HepG2 (cell line): Measurements from ENCODE around the gene ITGAE. TPM values are rescaled to one million over a fixed set of nuclear protein-coding genes. Genes with fewer than 3 reads are reported as not detected.

Experiments used
- ARNT ChIP-seq: fragments of 450-650 bp; IDR thresholded peaks from 2 replicates; pipeline ENCODE4 v1.6.1; 2017
- CENPT ChIP-seq: sonication (generic); formaldehyde crosslinking; IDR thresholded peaks from 2 replicates; pipeline ENCODE4 v1.8.0; 2022; ENCODE audit warnings: low read depth, mild to moderate bottlenecking, moderate library complexity, missing genetic modification reagents
- DMAP1 ChIP-seq: IDR thresholded peaks from 2 replicates; pipeline ENCODE4 v1.6.1; 2016
- JUND ChIP-seq: sonication (generic); formaldehyde crosslinking; IDR thresholded peaks from 2 replicates; pipeline ENCODE4 v1.8.0; 2022; ENCODE audit warnings: mild to moderate bottlenecking, missing genetic modification reagents
- MED13 ChIP-seq: sonication (generic); formaldehyde crosslinking; IDR thresholded peaks from 2 replicates; pipeline ENCODE4 v1.5.0; 2020; ENCODE audit warnings: missing genetic modification reagents
- PHF20 ChIP-seq: sonication (generic); formaldehyde crosslinking; IDR thresholded peaks from 2 replicates; pipeline ENCODE4 v1.5.0; 2020; ENCODE audit warnings: mild to moderate bottlenecking, missing genetic modification reagents
- RXRB ChIP-seq: IDR thresholded peaks from 2 replicates; pipeline ENCODE4 v1.6.1; 2016; ENCODE audit warnings: borderline replicate concordance, missing genetic modification reagents, missing compliant biosample characterization
- SATB2 ChIP-seq: sonication (generic); formaldehyde crosslinking; IDR thresholded peaks from 2 replicates; pipeline ENCODE4 v1.5.0; 2020; ENCODE audit warnings: missing genetic modification reagents
- SMAD3 ChIP-seq: sonication (generic); formaldehyde crosslinking; IDR thresholded peaks from 2 replicates; pipeline ENCODE4 v1.4.0; 2020; ENCODE audit warnings: missing genetic modification reagents
- SRY ChIP-seq: sonication (generic); formaldehyde crosslinking; IDR thresholded peaks from 2 replicates; pipeline ENCODE4 v1.8.0; 2022; ENCODE audit warnings: mild to moderate bottlenecking, missing genetic modification reagents
- STAG1 ChIP-seq: sonication (generic); formaldehyde crosslinking; IDR thresholded peaks from 2 replicates; pipeline ENCODE4 v1.4.0; 2020; ENCODE audit warnings: missing genetic modification reagents
- TCF7L2 ChIP-seq: IDR thresholded peaks from 2 replicates; pipeline ENCODE4 v1.6.1; 2011; ENCODE audit warnings: mild to moderate bottlenecking, low read depth, low read length, moderate library complexity
- TOPORS ChIP-seq: sonication (generic); formaldehyde crosslinking; IDR thresholded peaks from 2 replicates; pipeline ENCODE4 v1.8.0; 2023; ENCODE audit warnings: mild to moderate bottlenecking, missing genetic modification reagents
- ZBTB38 ChIP-seq: sonication (generic); formaldehyde crosslinking; IDR thresholded peaks from 2 replicates; pipeline ENCODE4 v1.5.1; 2020; ENCODE audit warnings: mild to moderate bottlenecking, missing genetic modification reagents
- ZNF777 ChIP-seq: sonication (generic); formaldehyde crosslinking; IDR thresholded peaks from 2 replicates; pipeline ENCODE4 v1.4.0; 2020; ENCODE audit warnings: missing genetic modification reagents
- ZNF816 ChIP-seq: sonication (generic); formaldehyde crosslinking; IDR thresholded peaks from 2 replicates; pipeline ENCODE4 v1.8.0; 2022; ENCODE audit warnings: missing genetic modification reagents, mild to moderate bottlenecking, borderline replicate concordance
- polyA plus RNA-seq, 8 experiments: library from polyadenylated mRNA; depleted of rRNA in 3 of 8; stranded (reverse) in 7 of 8; unstranded in 1 of 8; fragments of >200 nt; fragmentation: Illumina TruSeq in 4 of 8; extraction: Trizol in 4 of 8; gene quantifications; 2 replicates each; pipeline versions ENCODE4 v1.2.1 to v1.2.3, GENCODE V29; 2011 to 2016; ENCODE audit warnings: low read depth in 4 of 8, missing spikeins in 1 of 8, mixed read lengths in 1 of 8; ENCODE audit not compliant: insufficient read depth in 1 of 8
- total RNA-seq, 5 experiments: library from RNA; depleted of rRNA; stranded (reverse); fragments of >200 nt; fragmentation: Illumina TruSeq; extraction: Trizol; gene quantifications; 2 replicates each; pipeline ENCODE4 v1.2.3, GENCODE V29; 2016; ENCODE audit warnings: low read depth in 1 of 5
- TF ChIP-seq, protein P1 (sequence below): sonication (generic); formaldehyde crosslinking; IDR thresholded peaks from 2 replicates; pipeline ENCODE4 v1.9.0; 2021; ENCODE audit warnings: mild to moderate bottlenecking, missing genetic modification reagents
- TF ChIP-seq, protein P2 (sequence below): IDR thresholded peaks from 2 replicates; pipeline ENCODE4 v1.6.1; 2016; ENCODE audit warnings: control low read depth
- TF ChIP-seq, protein P3 (sequence below): sonication (generic); formaldehyde crosslinking; IDR thresholded peaks from 2 replicates; pipeline ENCODE4 v1.4.0; 2020; ENCODE audit warnings: missing genetic modification reagents
- TF ChIP-seq, protein P4 (sequence below): sonication (generic); formaldehyde crosslinking; IDR thresholded peaks from 2 replicates; pipeline ENCODE4 v1.5.1; 2020; ENCODE audit warnings: mild to moderate bottlenecking, missing genetic modification reagents

The ITGAE gene
- total and polyA plus RNA-seq, 2 of the 13 experiments (the other 11 are each of a cell fraction or from before 2014, with no cell fraction given): 42.3 to 49.0 TPM

GRCh38 chr17:3678095-3678820 lies 122.7 kb downstream of the ITGAE start (continued):
- TF ChIP-seq, protein P1, sequence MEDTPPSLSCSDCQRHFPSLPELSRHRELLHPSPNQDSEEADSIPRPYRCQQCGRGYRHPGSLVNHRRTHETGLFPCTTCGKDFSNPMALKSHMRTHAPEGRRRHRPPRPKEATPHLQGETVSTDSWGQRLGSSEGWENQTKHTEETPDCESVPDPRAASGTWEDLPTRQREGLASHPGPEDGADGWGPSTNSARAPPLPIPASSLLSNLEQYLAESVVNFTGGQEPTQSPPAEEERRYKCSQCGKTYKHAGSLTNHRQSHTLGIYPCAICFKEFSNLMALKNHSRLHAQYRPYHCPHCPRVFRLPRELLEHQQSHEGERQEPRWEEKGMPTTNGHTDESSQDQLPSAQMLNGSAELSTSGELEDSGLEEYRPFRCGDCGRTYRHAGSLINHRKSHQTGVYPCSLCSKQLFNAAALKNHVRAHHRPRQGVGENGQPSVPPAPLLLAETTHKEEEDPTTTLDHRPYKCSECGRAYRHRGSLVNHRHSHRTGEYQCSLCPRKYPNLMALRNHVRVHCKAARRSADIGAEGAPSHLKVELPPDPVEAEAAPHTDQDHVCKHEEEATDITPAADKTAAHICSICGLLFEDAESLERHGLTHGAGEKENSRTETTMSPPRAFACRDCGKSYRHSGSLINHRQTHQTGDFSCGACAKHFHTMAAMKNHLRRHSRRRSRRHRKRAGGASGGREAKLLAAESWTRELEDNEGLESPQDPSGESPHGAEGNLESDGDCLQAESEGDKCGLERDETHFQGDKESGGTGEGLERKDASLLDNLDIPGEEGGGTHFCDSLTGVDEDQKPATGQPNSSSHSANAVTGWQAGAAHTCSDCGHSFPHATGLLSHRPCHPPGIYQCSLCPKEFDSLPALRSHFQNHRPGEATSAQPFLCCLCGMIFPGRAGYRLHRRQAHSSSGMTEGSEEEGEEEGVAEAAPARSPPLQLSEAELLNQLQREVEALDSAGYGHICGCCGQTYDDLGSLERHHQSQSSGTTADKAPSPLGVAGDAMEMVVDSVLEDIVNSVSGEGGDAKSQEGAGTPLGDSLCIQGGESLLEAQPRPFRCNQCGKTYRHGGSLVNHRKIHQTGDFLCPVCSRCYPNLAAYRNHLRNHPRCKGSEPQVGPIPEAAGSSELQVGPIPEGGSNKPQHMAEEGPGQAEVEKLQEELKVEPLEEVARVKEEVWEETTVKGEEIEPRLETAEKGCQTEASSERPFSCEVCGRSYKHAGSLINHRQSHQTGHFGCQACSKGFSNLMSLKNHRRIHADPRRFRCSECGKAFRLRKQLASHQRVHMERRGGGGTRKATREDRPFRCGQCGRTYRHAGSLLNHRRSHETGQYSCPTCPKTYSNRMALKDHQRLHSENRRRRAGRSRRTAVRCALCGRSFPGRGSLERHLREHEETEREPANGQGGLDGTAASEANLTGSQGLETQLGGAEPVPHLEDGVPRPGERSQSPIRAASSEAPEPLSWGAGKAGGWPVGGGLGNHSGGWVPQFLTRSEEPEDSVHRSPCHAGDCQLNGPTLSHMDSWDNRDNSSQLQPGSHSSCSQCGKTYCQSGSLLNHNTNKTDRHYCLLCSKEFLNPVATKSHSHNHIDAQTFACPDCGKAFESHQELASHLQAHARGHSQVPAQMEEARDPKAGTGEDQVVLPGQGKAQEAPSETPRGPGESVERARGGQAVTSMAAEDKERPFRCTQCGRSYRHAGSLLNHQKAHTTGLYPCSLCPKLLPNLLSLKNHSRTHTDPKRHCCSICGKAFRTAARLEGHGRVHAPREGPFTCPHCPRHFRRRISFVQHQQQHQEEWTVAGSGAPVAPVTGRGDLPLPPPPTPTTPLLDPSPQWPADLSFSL: no peak
- TF ChIP-seq TOPORS: no peak
- no peak for TF ChIP-seq SATB2
- no peak for TF ChIP-seq SMAD3 (CRISPR knock-in tag)
- TF ChIP-seq ZBTB38: no peak; the same call in 1 of the 2 replicates
- no peak; the same call in none of the 2 replicates for TF ChIP-seq ZNF777
- no peak for TF ChIP-seq RXRB (CRISPR knock-in tag)
- TF ChIP-seq ARNT: no peak
- peak; percentile 31; the same call in 1 of the 2 replicates for TF ChIP-seq STAG1 (CRISPR knock-in tag)
- TF ChIP-seq ZNF816 (CRISPR knock-in tag): no peak
- no peak for TF ChIP-seq DMAP1 (CRISPR knock-in tag)
- TF ChIP-seq, protein P2, sequence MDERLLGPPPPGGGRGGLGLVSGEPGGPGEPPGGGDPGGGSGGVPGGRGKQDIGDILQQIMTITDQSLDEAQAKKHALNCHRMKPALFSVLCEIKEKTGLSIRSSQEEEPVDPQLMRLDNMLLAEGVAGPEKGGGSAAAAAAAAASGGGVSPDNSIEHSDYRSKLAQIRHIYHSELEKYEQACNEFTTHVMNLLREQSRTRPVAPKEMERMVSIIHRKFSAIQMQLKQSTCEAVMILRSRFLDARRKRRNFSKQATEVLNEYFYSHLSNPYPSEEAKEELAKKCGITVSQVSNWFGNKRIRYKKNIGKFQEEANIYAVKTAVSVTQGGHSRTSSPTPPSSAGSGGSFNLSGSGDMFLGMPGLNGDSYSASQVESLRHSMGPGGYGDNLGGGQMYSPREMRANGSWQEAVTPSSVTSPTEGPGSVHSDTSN (CRISPR knock-in tag): no peak
- TF ChIP-seq TCF7L2: no peak
- TF ChIP-seq CENPT (CRISPR knock-in tag): no peak
- TF ChIP-seq JUND (CRISPR knock-in tag): no peak
- TF ChIP-seq, protein P3, sequence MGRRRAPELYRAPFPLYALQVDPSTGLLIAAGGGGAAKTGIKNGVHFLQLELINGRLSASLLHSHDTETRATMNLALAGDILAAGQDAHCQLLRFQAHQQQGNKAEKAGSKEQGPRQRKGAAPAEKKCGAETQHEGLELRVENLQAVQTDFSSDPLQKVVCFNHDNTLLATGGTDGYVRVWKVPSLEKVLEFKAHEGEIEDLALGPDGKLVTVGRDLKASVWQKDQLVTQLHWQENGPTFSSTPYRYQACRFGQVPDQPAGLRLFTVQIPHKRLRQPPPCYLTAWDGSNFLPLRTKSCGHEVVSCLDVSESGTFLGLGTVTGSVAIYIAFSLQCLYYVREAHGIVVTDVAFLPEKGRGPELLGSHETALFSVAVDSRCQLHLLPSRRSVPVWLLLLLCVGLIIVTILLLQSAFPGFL (CRISPR knock-in tag): no peak
- TF ChIP-seq PHF20 (CRISPR knock-in tag): no peak
- TF ChIP-seq SRY (CRISPR knock-in tag): no peak
- TF ChIP-seq, protein P4, sequence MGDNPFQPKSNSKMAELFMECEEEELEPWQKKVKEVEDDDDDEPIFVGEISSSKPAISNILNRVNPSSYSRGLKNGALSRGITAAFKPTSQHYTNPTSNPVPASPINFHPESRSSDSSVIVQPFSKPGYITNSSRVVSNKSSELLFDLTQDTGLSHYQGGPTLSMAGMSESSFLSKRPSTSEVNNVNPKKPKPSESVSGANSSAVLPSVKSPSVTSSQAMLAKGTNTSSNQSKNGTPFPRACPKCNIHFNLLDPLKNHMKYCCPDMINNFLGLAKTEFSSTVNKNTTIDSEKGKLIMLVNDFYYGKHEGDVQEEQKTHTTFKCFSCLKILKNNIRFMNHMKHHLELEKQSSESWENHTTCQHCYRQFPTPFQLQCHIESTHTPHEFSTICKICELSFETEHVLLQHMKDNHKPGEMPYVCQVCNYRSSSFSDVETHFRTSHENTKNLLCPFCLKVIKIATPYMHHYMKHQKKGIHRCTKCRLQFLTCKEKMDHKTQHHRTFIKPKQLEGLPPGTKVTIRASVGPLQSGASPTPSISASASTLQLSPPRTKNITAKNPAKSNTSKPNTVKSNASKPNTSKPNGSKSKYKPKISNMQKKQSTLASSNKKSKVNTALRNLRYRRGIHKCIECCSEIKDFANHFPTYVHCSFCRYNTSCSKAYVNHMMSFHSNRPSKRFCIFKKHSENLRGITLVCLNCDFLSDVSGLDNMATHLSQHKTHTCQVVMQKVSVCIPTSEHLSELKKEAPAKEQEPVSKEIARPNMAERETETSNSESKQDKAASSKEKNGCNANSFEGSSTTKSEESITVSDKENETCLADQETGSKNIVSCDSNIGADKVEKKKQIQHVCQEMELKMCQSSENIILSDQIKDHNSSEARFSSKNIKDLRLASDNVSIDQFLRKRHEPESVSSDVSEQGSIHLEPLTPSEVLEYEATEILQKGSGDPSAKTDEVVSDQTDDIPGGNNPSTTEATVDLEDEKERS (CRISPR knock-in tag): peak; percentile 40; the same call in 1 of the 2 replicates
- no peak for TF ChIP-seq MED13 (CRISPR knock-in tag)
